GM15510 (cell line): ENCODE data around the gene LMF2.

Experiments used
- POLR2A ChIP-seq: IDR thresholded peaks from 3 replicates; pipeline ENCODE4 v1.6.1; 2011; ENCODE audit warnings: borderline replicate concordance; ENCODE audit not compliant: insufficient read length; ENCODE audit errors: extremely low read depth

The LMF2 gene

GRCh38 chr22:50483977-50484853 is 23.3 kb downstream of the LMF2 start:
- no peak for TF ChIP-seq POLR2A

DNA sequence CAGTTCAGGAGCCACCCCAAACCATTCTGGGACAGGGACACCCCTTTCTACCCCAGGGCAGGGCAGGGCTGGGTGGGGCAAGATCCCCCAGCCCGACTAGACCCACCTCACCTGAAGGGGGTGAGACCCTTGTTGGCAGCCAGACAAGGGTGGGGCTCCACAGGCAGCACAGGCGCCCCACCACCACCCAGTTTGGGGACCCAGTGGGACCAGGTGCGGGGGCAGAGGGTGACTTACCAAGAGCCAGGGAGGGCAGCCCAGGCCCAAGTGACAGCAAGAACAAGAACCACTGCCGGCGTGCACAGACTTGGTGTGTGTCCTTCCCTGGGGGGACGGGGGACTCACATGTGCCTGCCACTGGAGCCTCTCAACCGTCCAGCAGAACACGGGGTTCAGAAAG is 23.9 kb downstream of the LMF2 start:
- no peak for TF ChIP-seq POLR2A

DNA sequence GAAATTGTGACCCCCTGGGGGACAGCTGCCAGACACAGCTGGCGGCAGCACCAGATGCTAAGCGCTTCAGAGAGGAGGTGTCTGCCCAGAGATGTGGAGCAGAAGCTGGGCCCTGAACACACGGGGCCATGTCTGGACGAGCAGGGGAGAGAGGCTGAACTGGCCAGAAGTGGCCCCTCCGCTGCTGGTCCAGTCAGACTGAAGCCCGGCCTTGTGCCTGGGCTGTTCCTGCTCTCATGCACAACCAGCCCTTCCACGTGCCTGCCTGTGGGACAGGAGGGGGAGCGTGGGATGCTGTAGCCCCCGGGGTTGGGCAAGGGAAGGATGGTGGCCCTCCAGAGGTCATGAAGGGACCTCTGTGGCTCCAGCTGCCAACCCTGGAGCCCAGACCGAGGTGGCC is 24.4 kb downstream of the LMF2 start:
- TF ChIP-seq POLR2A, result no peak

GRCh38 chr22:50482107-50483074 is 25.1 kb downstream of the LMF2 start:
- TF ChIP-seq POLR2A, result no peak

GRCh38 chr22:50481440-50482106 is 25.9 kb downstream of the LMF2 start, which contains the start of gene ADM2:
Gene ADM2, plus strand, starts transcription at chr22:50481543. Its CDS starts 305 bp downstream, at chr22:50481848.
- TF ChIP-seq POLR2A, result no peak

GRCh38 chr22:50481045-50481439 is 26.5 kb downstream of the LMF2 start:
- TF ChIP-seq POLR2A, result no peak

- no peak for TF ChIP-seq POLR2A
These were observed 27.8 kb downstream of the LMF2 start for GRCh38 chr22:50479721-50480120.

DNA sequence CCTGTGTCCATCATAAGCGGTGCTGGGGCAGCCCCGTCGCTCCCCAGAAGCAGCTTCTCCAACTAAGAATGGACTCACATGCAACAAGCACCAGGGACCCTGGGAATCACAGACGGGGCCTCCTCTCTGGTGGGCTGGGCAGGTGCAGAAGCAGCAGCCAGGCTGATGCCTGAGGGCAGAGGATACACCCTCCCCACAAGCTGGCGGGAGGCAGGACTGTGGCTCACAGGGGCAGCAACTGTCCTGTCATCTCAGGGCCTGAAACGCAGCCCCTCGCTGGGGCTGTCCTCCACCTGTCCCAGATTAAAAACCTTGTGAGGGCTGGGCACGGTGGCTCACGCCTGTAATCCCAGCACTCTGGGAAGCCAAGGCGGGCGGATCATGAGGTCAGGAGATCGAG is 29.6 kb downstream of the LMF2 start:
- TF ChIP-seq POLR2A, result no peak

DNA sequence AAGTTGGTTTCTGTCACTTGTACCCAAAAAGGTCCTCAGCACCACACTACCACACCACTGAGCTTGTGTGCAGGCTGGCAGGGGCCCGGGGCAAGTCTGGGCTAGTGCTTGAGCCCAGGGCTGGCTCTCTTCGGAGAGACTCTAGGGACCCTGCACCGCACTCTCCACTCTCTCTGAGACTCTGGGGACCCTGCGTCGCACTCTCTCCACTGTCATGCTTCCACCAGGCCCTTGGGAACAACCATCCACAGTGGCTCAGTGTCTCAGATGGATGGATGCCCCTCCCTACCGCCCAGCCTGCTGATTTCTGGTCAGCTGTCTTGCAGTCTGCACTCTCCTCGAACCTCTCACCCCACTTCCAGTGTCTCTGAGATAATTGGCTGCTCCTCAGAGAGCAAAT is 30.6 kb downstream of the LMF2 start:
- no peak for TF ChIP-seq POLR2A

DNA sequence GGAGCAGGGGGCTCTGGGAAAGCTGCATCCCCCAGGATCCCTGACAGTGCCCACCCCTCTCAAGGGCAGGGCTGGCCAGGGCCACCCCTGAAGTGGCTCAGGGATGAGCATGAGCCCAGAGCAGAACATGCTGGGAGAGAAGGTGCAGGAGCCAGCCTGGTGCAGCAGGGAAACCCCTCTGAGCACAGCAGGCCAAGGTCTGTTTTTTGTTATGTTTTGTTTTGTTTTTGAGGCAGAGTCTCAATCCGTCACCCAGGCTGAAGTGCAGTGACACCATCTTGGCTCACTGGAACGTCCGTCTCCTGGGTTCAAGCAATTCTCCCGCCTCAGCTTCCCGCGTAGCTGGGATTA is 31.9 kb downstream of the LMF2 start:
- no peak for TF ChIP-seq POLR2A

GRCh38 chr22:50474710-50475651 is 32.5 kb downstream of the LMF2 start, which contains the start of gene SBF1:
Gene SBF1, minus strand, starts transcription at chr22:50475035. Its CDS starts 195 bp downstream, at chr22:50474840.
- peak; percentile 67 for TF ChIP-seq POLR2A

- no peak for TF ChIP-seq POLR2A
These were observed 33.4 kb downstream of the LMF2 start for GRCh38 chr22:50473855-50474671.

DNA sequence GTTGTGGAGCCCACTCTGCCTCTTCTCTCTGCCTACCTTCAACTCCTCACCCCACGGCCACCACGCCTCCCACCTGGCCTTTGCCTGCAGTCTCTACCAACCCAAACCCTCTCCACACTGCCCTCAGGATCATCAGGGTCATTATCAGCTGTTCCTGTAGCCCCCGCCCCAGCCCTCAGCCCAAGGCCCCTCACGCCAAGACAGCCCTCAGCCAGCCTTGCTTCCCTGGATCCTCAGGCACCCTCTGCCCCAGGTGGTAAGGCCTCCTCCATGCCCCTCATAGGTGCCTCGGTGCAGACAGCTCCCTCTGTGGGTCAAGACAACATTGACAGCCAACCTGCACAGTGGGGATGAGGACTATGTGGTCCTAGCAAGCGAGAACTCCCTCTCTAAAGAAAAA is 34.4 kb downstream of the LMF2 start:
- TF ChIP-seq POLR2A, result no peak
